ENCODE data around the gene PJA2.

Gene PJA2

GRCh38 chr5:109373932-109374331 is 35.8 kb downstream of the PJA2 start:
- H3K4me3 ChIP-seq (ENCODE audit: control insufficient read depth, low read depth, low read length): no peak overlapping the region
- TF ChIP-seq, protein P1, sequence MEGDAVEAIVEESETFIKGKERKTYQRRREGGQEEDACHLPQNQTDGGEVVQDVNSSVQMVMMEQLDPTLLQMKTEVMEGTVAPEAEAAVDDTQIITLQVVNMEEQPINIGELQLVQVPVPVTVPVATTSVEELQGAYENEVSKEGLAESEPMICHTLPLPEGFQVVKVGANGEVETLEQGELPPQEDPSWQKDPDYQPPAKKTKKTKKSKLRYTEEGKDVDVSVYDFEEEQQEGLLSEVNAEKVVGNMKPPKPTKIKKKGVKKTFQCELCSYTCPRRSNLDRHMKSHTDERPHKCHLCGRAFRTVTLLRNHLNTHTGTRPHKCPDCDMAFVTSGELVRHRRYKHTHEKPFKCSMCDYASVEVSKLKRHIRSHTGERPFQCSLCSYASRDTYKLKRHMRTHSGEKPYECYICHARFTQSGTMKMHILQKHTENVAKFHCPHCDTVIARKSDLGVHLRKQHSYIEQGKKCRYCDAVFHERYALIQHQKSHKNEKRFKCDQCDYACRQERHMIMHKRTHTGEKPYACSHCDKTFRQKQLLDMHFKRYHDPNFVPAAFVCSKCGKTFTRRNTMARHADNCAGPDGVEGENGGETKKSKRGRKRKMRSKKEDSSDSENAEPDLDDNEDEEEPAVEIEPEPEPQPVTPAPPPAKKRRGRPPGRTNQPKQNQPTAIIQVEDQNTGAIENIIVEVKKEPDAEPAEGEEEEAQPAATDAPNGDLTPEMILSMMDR (conservative IDR thresholded peaks at IDR 0.05; ENCODE audit: control insufficient read depth, insufficient read depth, low read depth, low read length): no peak
- no peak for DNase-seq (ENCODE audit: low read depth)

GRCh38 chr5:109370343-109370742 is 39.4 kb downstream of the PJA2 start:
- TF ChIP-seq, protein P1 (conservative IDR thresholded peaks at IDR 0.05; ENCODE audit: control insufficient read depth, insufficient read depth, low read depth, low read length): no peak
- DNase-seq (ENCODE audit: low read depth): no peak
- no peak overlapping the region for H3K4me3 ChIP-seq (ENCODE audit: control insufficient read depth, low read depth, low read length)

- H3K4me3 ChIP-seq (ENCODE audit: control insufficient read depth, low read depth, low read length): no peak overlapping the region
- DNase-seq (ENCODE audit: low read depth): peak; percentile 20
- TF ChIP-seq, protein P1 (conservative IDR thresholded peaks at IDR 0.05; ENCODE audit: control insufficient read depth, insufficient read depth, low read depth, low read length): no peak
These were observed 44.1 kb downstream of the PJA2 start for GRCh38 chr5:109365653-109366052.

DNA sequence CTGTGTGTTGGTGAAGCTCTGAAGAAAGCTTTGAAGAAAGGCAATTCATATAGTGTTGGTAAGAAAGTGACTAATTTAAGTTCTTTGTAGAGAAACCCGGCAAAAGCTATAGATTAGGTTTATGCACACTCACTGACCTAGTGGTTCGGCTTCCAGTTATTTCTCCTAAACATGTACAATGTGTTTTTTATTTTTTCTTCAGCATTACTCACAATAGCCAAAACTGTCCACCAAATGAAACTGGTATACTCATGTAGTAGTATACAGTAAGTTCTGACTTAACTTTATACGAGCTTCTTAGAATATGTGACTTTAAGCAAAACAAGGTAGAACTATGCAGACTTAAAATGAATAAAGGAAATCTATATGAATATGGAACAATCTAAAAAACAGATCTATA is 44.8 kb downstream of the PJA2 start:
- no peak overlapping the region for H3K4me3 ChIP-seq (ENCODE audit: control insufficient read depth, low read depth, low read length)
- DNase-seq (ENCODE audit: low read depth): no peak
- TF ChIP-seq, protein P1 (conservative IDR thresholded peaks at IDR 0.05; ENCODE audit: control insufficient read depth, insufficient read depth, low read depth, low read length): no peak

DNA sequence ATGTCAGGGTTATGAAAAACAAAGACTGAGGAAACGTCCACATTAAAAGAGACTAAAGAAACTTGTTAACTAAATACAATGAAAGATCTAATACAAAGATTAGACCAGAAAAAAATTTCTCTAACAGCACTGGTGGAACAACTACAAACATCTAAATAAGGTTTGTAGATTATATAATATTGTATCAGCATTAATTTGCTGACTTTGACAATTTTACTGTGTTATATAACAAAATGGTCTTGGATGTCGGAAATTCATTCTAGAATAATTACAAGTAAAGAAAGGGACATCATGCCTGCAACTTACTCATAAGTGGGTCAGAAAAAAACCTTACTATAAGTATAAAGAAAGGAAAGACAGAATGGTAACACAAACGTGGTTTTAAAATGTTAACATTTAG is 50.1 kb downstream of the PJA2 start:
- TF ChIP-seq, protein P1 (conservative IDR thresholded peaks at IDR 0.05; ENCODE audit: control insufficient read depth, insufficient read depth, low read depth, low read length): no peak
- H3K4me3 ChIP-seq (ENCODE audit: control insufficient read depth, low read depth, low read length): no peak overlapping the region
- DNase-seq (ENCODE audit: low read depth): no peak

DNA sequence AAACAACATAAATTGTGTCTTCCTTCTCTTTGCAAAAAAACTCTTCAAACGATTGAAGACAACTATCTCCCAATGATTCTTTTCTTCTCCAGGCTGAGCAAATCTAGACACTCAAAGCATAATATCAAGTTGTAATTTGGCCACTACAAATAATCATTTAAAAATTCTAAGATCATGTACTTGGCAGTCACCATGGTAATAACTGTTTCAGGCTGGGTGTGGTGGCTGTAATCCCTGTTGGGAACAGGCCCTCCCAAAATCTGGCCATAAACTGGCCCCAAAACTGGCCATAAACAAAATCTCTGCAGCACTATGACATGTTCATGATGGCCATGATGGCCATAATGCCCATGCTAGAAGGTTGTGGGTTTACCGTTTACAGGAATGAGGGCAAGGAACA is 52.0 kb downstream of the PJA2 start:
- H3K4me3 ChIP-seq (ENCODE audit: control insufficient read depth, low read depth, low read length): no peak overlapping the region
- DNase-seq (ENCODE audit: low read depth): no peak
- TF ChIP-seq, protein P1 (conservative IDR thresholded peaks at IDR 0.05; ENCODE audit: control insufficient read depth, insufficient read depth, low read depth, low read length): no peak

DNA sequence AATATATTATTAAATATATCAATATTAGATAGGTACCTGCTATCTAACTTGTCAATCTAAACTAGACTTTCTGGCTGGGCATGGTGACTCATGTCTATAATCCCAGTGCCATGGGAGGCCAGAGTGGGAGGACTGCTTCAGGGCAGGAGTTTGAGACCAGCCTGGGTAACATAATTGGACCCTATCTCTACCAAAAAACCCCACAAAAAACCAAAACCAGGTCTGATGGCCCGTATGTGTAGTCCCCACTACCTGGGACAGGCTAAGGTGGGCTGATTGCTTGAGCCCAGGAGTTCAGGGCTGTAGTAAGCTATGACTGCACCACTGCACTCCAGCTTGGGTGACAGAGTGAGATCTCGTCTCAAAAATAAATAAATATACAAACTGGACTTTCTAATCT is 55.0 kb downstream of the PJA2 start:
- no peak for DNase-seq (ENCODE audit: low read depth)
- TF ChIP-seq, protein P1 (conservative IDR thresholded peaks at IDR 0.05; ENCODE audit: control insufficient read depth, insufficient read depth, low read depth, low read length): no peak
- no peak overlapping the region for H3K4me3 ChIP-seq (ENCODE audit: control insufficient read depth, low read depth, low read length)

Measured in fibroblast of mammary gland (primary cell).